Activated naive CD8-positive, alpha-beta T cell (primary cell): ENCODE data around the gene LRRN3.

Experiments
- H3K27ac Mint-ChIP-seq: one replicate; pipeline ENCODE4 v1.8.0; 2021; ENCODE audit warnings: mixed read lengths
- H3K27me3 Mint-ChIP-seq: one replicate; pipeline ENCODE4 v1.8.0; 2021; ENCODE audit warnings: mixed read lengths
- H3K36me3 Mint-ChIP-seq: one replicate; pipeline ENCODE4 v1.8.0; 2021; ENCODE audit warnings: mixed read lengths
- H3K4me1 Mint-ChIP-seq: one replicate; pipeline ENCODE4 v1.8.0; 2021; ENCODE audit warnings: low read depth, mixed read lengths
- H3K4me3 Mint-ChIP-seq: one replicate; pipeline ENCODE4 v1.8.0; 2021; ENCODE audit warnings: mild to moderate bottlenecking, mixed read lengths
- H3K9me3 Mint-ChIP-seq: one replicate; pipeline ENCODE4 v1.8.0; 2021; ENCODE audit warnings: low read depth, mixed read lengths

Gene LRRN3

GRCh38 chr7:111146136-111146535, 55.2 kb downstream of the LRRN3 start:
- no peaks in the 10 kb centered on the region for H3K27me3 Mint-ChIP-seq
- H3K4me1 Mint-ChIP-seq: no peaks in the 10 kb centered on the region
- H3K36me3 Mint-ChIP-seq: no peaks in the 10 kb centered on the region
- no peaks in the 10 kb centered on the region for H3K9me3 Mint-ChIP-seq
- no peak overlapping the region for H3K27ac Mint-ChIP-seq
- H3K4me3 Mint-ChIP-seq: no peak overlapping the region

GRCh38 chr7:111147708-111148533, 57.0 kb downstream of the LRRN3 start:
- Mint-ChIP-seq H3K27ac (no peak overlapping the region), H3K4me3 (no peak overlapping the region), H3K27me3 (no peaks in the 10 kb centered on the region), H3K9me3 (no peaks in the 10 kb centered on the region), H3K4me1 (no peaks in the 10 kb centered on the region), H3K36me3 (no peaks in the 10 kb centered on the region)

- Mint-ChIP-seq H3K9me3 (no peaks in the 10 kb centered on the region), H3K4me1 (no peaks in the 10 kb centered on the region), H3K27me3 (no peaks in the 10 kb centered on the region), H3K4me3 (no peak overlapping the region), H3K36me3 (no peaks in the 10 kb centered on the region), H3K27ac (no peak overlapping the region)
Measured at GRCh38 chr7:111150709-111151108, 59.8 kb downstream of the LRRN3 start.

- H3K27ac Mint-ChIP-seq: no peak overlapping the region
- peaks cover 4% of the 10 kb centered on the region for H3K36me3 Mint-ChIP-seq
- H3K4me3 Mint-ChIP-seq: no peak overlapping the region
- peaks cover 12% of the 10 kb centered on the region for H3K4me1 Mint-ChIP-seq
- no peaks in the 10 kb centered on the region for H3K9me3 Mint-ChIP-seq
- no peaks in the 10 kb centered on the region for H3K27me3 Mint-ChIP-seq
Measured at GRCh38 chr7:111159426-111159825, 68.5 kb downstream of the LRRN3 start.

GRCh38 chr7:111160297-111160696, 69.4 kb downstream of the LRRN3 start:
- peaks cover 4% of the 10 kb centered on the region for H3K36me3 Mint-ChIP-seq
- no peak overlapping the region for H3K27ac Mint-ChIP-seq
- H3K4me3 Mint-ChIP-seq: no peak overlapping the region
- peaks cover 12% of the 10 kb centered on the region for H3K4me1 Mint-ChIP-seq
- no peaks in the 10 kb centered on the region for H3K9me3 Mint-ChIP-seq
- H3K27me3 Mint-ChIP-seq: no peaks in the 10 kb centered on the region

GRCh38 chr7:111162692-111163091, 71.8 kb downstream of the LRRN3 start:
- H3K27me3 Mint-ChIP-seq: no peaks in the 10 kb centered on the region
- H3K36me3 Mint-ChIP-seq: peaks cover 8% of the 10 kb centered on the region
- no peaks in the 10 kb centered on the region for H3K4me1 Mint-ChIP-seq
- H3K9me3 Mint-ChIP-seq: no peaks in the 10 kb centered on the region
- H3K4me3 Mint-ChIP-seq: no peak overlapping the region
- no peak overlapping the region for H3K27ac Mint-ChIP-seq

GRCh38 chr7:111164442-111164841, 73.5 kb downstream of the LRRN3 start:
- Mint-ChIP-seq H3K4me1 (no peaks in the 10 kb centered on the region), H3K9me3 (no peaks in the 10 kb centered on the region), H3K27me3 (no peaks in the 10 kb centered on the region), H3K4me3 (no peak overlapping the region), H3K36me3 (peaks cover 12% of the 10 kb centered on the region), H3K27ac (no peak overlapping the region)

- H3K9me3 Mint-ChIP-seq: no peaks in the 10 kb centered on the region
- H3K27ac Mint-ChIP-seq: no peak overlapping the region
- no peak overlapping the region for H3K4me3 Mint-ChIP-seq
- H3K4me1 Mint-ChIP-seq: no peaks in the 10 kb centered on the region
- H3K27me3 Mint-ChIP-seq: no peaks in the 10 kb centered on the region
- peaks cover 14% of the 10 kb centered on the region for H3K36me3 Mint-ChIP-seq
Measured at GRCh38 chr7:111168182-111168581, 77.3 kb downstream of the LRRN3 start.

- Mint-ChIP-seq H3K4me1 (peaks cover 10% of the 10 kb centered on the region), H3K36me3 (peaks cover 9% of the 10 kb centered on the region)
Measured at GRCh38 chr7:111172564-111173257, 81.8 kb downstream of the LRRN3 start.

GRCh38 chr7:111173528-111173927, 82.6 kb downstream of the LRRN3 start:
- H3K27me3 Mint-ChIP-seq: no peaks in the 10 kb centered on the region
- peaks cover 10% of the 10 kb centered on the region for H3K4me1 Mint-ChIP-seq
- peaks cover 9% of the 10 kb centered on the region for H3K36me3 Mint-ChIP-seq
- no peaks in the 10 kb centered on the region for H3K9me3 Mint-ChIP-seq
- H3K27ac Mint-ChIP-seq: no peak overlapping the region
- H3K4me3 Mint-ChIP-seq: no peak overlapping the region

More at GRCh38 chr7:111172564-111173257, 81.8 kb downstream of the LRRN3 start:
- Mint-ChIP-seq H3K4me3 (no peak overlapping the region), H3K27me3 (no peaks in the 10 kb centered on the region), H3K27ac (no peak overlapping the region), H3K9me3 (no peaks in the 10 kb centered on the region)

- Mint-ChIP-seq H3K36me3 (peaks cover 9% of the 10 kb centered on the region), H3K27me3 (no peaks in the 10 kb centered on the region), H3K27ac (no peak overlapping the region), H3K4me3 (no peak overlapping the region), H3K9me3 (no peaks in the 10 kb centered on the region), H3K4me1 (peaks cover 10% of the 10 kb centered on the region)
Measured at GRCh38 chr7:111173990-111174389, 83.1 kb downstream of the LRRN3 start.

- peaks cover 5% of the 10 kb centered on the region for H3K36me3 Mint-ChIP-seq
- no peak overlapping the region for H3K4me3 Mint-ChIP-seq
- H3K4me1 Mint-ChIP-seq: peaks cover 10% of the 10 kb centered on the region
- H3K27me3 Mint-ChIP-seq: no peaks in the 10 kb centered on the region
- H3K9me3 Mint-ChIP-seq: no peaks in the 10 kb centered on the region
- H3K27ac Mint-ChIP-seq: no peak overlapping the region
Measured at GRCh38 chr7:111174510-111174909, 83.6 kb downstream of the LRRN3 start.
